ENCODE data around the gene TSPAN19.

TSPAN19 gene

GRCh38 chr12:84986586-84986985, 49.5 kb downstream of the TSPAN19 start:
- no peak for TF ChIP-seq CTCF (IDR thresholded peaks at IDR 0.05; ENCODE audit: insufficient read depth, low read length, poor library complexity, severe bottlenecking)
- H3K27me3 ChIP-seq (replicated peaks; ENCODE audit: control insufficient read depth, insufficient read depth, low read length), result no peaks in the 10 kb centered on the region
- DNase-seq (ENCODE audit: extremely low read depth, insufficient read length), result no peak
- no peaks in the 10 kb centered on the region for H3K36me3 ChIP-seq (ENCODE audit: control insufficient read depth, insufficient read depth, low read length)
- H3K4me3 ChIP-seq (replicated peaks; ENCODE audit: low read depth, low read length), result no peak overlapping the region

- DNase-seq (ENCODE audit: extremely low read depth, insufficient read length), result no peak
- Histone ChIP-seq H3K4me3 (replicated peaks; ENCODE audit: low read depth, low read length) (no peak overlapping the region), H3K27me3 (replicated peaks; ENCODE audit: control insufficient read depth, insufficient read depth, low read length) (no peaks in the 10 kb centered on the region), H3K36me3 (ENCODE audit: control insufficient read depth, insufficient read depth, low read length) (no peaks in the 10 kb centered on the region)
- TF ChIP-seq CTCF (IDR thresholded peaks at IDR 0.05; ENCODE audit: insufficient read depth, low read length, poor library complexity, severe bottlenecking), result no peak
Measured at GRCh38 chr12:84986117-84986516, 50.0 kb downstream of the TSPAN19 start.

GRCh38 chr12:84983289-84983688, 52.8 kb downstream of the TSPAN19 start:
- Histone ChIP-seq H3K4me3 (replicated peaks; ENCODE audit: low read depth, low read length) (no peak overlapping the region), H3K36me3 (ENCODE audit: control insufficient read depth, insufficient read depth, low read length) (no peaks in the 10 kb centered on the region), H3K27me3 (replicated peaks; ENCODE audit: control insufficient read depth, insufficient read depth, low read length) (no peaks in the 10 kb centered on the region)
- no peak for TF ChIP-seq CTCF (IDR thresholded peaks at IDR 0.05; ENCODE audit: insufficient read depth, low read length, poor library complexity, severe bottlenecking)
- no peak for DNase-seq (ENCODE audit: extremely low read depth, insufficient read length)

- H3K36me3 ChIP-seq (ENCODE audit: control insufficient read depth, insufficient read depth, low read length), result no peaks in the 10 kb centered on the region
- no peak for TF ChIP-seq CTCF (IDR thresholded peaks at IDR 0.05; ENCODE audit: insufficient read depth, low read length, poor library complexity, severe bottlenecking)
- no peak for DNase-seq (ENCODE audit: extremely low read depth, insufficient read length)
- H3K4me3 ChIP-seq (replicated peaks; ENCODE audit: low read depth, low read length), result no peak overlapping the region
- no peaks in the 10 kb centered on the region for H3K27me3 ChIP-seq (replicated peaks; ENCODE audit: control insufficient read depth, insufficient read depth, low read length)
Measured at GRCh38 chr12:84982888-84983287, 53.2 kb downstream of the TSPAN19 start.

- H3K4me3 ChIP-seq (replicated peaks; ENCODE audit: low read depth, low read length), result no peak overlapping the region
- TF ChIP-seq CTCF (IDR thresholded peaks at IDR 0.05; ENCODE audit: insufficient read depth, low read length, poor library complexity, severe bottlenecking), result no peak
- DNase-seq (ENCODE audit: extremely low read depth, insufficient read length), result no peak
Measured at GRCh38 chr12:84978921-84979320, 57.2 kb downstream of the TSPAN19 start.

GRCh38 chr12:84976133-84976532, 59.9 kb downstream of the TSPAN19 start:
- Histone ChIP-seq H3K4me3 (replicated peaks; ENCODE audit: low read depth, low read length) (no peak overlapping the region), H3K36me3 (ENCODE audit: control insufficient read depth, insufficient read depth, low read length) (no peaks in the 10 kb centered on the region), H3K27me3 (replicated peaks; ENCODE audit: control insufficient read depth, insufficient read depth, low read length) (no peaks in the 10 kb centered on the region)
- DNase-seq (ENCODE audit: extremely low read depth, insufficient read length), result no peak
- TF ChIP-seq CTCF (IDR thresholded peaks at IDR 0.05; ENCODE audit: insufficient read depth, low read length, poor library complexity, severe bottlenecking), result no peak

More at GRCh38 chr12:84978921-84979320, 57.2 kb downstream of the TSPAN19 start:
- H3K27me3 ChIP-seq (replicated peaks; ENCODE audit: control insufficient read depth, insufficient read depth, low read length), result no peaks in the 10 kb centered on the region
- H3K36me3 ChIP-seq (ENCODE audit: control insufficient read depth, insufficient read depth, low read length), result no peaks in the 10 kb centered on the region

All from GM06990 (cell line).